ENCODE measurements around the gene TMEM167B. TPM values are rescaled to one million over a fixed set of nuclear protein-coding genes. Genes with fewer than 3 reads are reported as not detected.
"Not testable (repeated sequence)": the region's sequence is repeated elsewhere in the genome, so short reads cannot be mapped to it uniquely, and the experiment has no call there.

The TMEM167B gene
- polyA plus RNA-seq, 4 donors = 34.6 to 45.0 (median 39.0) TPM

- DNase-seq (ENCODE audit: low read depth in 4 of 4, low spot score in 2 of 4) = peak; percentile 81 to 94 (median 85)
Measured at GRCh38 chr1:109112652-109113285, 22.2 kb downstream of the TMEM167B start.

- no peak for DNase-seq (ENCODE audit: low read depth in 4 of 4, low spot score in 2 of 4)
Measured at GRCh38 chr1:109113590-109114341, 23.2 kb downstream of the TMEM167B start, which contains the start of gene ELAPOR1. Gene ELAPOR1, plus strand, starts transcription at chr1:109114115. Its CDS starts 69 bp downstream, at chr1:109114184.

GRCh38 chr1:109114342-109114674, 23.7 kb downstream of the TMEM167B start:
- DNase-seq (ENCODE audit: low read depth in 4 of 4, low spot score in 2 of 4) = no peak

GRCh38 chr1:109115685-109116084, 25.1 kb downstream of the TMEM167B start:
- DNase-seq (ENCODE audit: low read depth in 4 of 4, low spot score in 2 of 4) = no peak

GRCh38 chr1:109116286-109116685, 25.7 kb downstream of the TMEM167B start:
- no peak for DNase-seq (ENCODE audit: low read depth in 4 of 4, low spot score in 2 of 4)

GRCh38 chr1:109118089-109118488, 27.5 kb downstream of the TMEM167B start:
- DNase-seq (ENCODE audit: low read depth in 4 of 4, low spot score in 2 of 4) = no peak

- no peak for DNase-seq (ENCODE audit: low read depth in 4 of 4, low spot score in 2 of 4)
Measured at GRCh38 chr1:109120356-109120755, 29.8 kb downstream of the TMEM167B start.

GRCh38 chr1:109131059-109131458, 40.5 kb downstream of the TMEM167B start:
- DNase-seq (ENCODE audit: low read depth in 4 of 4, low spot score in 2 of 4) = no peak

GRCh38 chr1:109131800-109132199, 41.2 kb downstream of the TMEM167B start:
- no peak for DNase-seq (ENCODE audit: low read depth in 4 of 4, low spot score in 2 of 4)

GRCh38 chr1:109133002-109133706, 42.6 kb downstream of the TMEM167B start:
- DNase-seq (ENCODE audit: low read depth in 4 of 4, low spot score in 2 of 4) = no peak

GRCh38 chr1:109133815-109134214, 43.3 kb downstream of the TMEM167B start:
- no peak for DNase-seq (ENCODE audit: low read depth in 4 of 4, low spot score in 2 of 4)

- DNase-seq (ENCODE audit: low read depth in 4 of 4, low spot score in 2 of 4) = no peak
Measured at GRCh38 chr1:109134423-109134822, 43.9 kb downstream of the TMEM167B start.

- no peak for DNase-seq (ENCODE audit: low read depth in 4 of 4, low spot score in 2 of 4)
Measured at GRCh38 chr1:109135940-109136339, 45.4 kb downstream of the TMEM167B start.

GRCh38 chr1:109136766-109137165, 46.2 kb downstream of the TMEM167B start:
- DNase-seq (ENCODE audit: low read depth in 4 of 4, low spot score in 2 of 4) = no peak

GRCh38 chr1:109137958-109138357, 47.4 kb downstream of the TMEM167B start:
- no peak for DNase-seq (ENCODE audit: low read depth in 4 of 4, low spot score in 2 of 4)

- DNase-seq (ENCODE audit: low read depth in 4 of 4, low spot score in 2 of 4) = no peak
Measured at GRCh38 chr1:109138358-109138757, 47.8 kb downstream of the TMEM167B start.

GRCh38 chr1:109140392-109140791, 49.8 kb downstream of the TMEM167B start:
- DNase-seq (ENCODE audit: low read depth in 4 of 4, low spot score in 2 of 4) = no peak

- DNase-seq (ENCODE audit: low read depth in 4 of 4, low spot score in 2 of 4) = no peak
Measured at GRCh38 chr1:109142260-109142659, 51.7 kb downstream of the TMEM167B start.

- not testable (repeated sequence) for DNase-seq (ENCODE audit: low read depth in 4 of 4, low spot score in 2 of 4)
Measured at GRCh38 chr1:109142725-109143124, 52.2 kb downstream of the TMEM167B start.
